B cell (primary cell): ENCODE data around the gene PBX1. TPM values are rescaled to one million over a fixed set of nuclear protein-coding genes. Genes with fewer than 3 reads are reported as not detected.

Source experiments
- ATAC-seq: fragments of 200-7000 bp; cut with Tn5 transposase; one replicate; pipeline ENCODE4 v1.10.0; 2021; ENCODE audit warnings: low read depth, mild to moderate bottlenecking, moderate number of reproducible peaks, moderate library complexity
- CTCF ChIA-PET: fragments of 350-600 bp; sonication (Branson Sonifier 250); formaldehyde crosslinking; loops from one replicate; lab custom pipeline; 2021; ENCODE audit warnings: antibody characterized with exemption, inconsistent platforms; lab: Charles Lee
- POLR2A ChIA-PET: fragments of 350-600 bp; sonication (Branson Sonifier 250); formaldehyde crosslinking; loops from one replicate; lab custom pipeline; 2021; ENCODE audit warnings: antibody characterized with exemption; lab: Charles Lee
- DNase-seq: peaks from one replicate; pipeline ENCODE4 v3.0.0; 2013
- H2AFZ ChIP-seq: 2 replicates; pipeline ENCODE4 v1.6.1; 2012; ENCODE audit warnings: mild to moderate bottlenecking, low read depth, low read length; ENCODE audit not compliant: insufficient read depth, poor library complexity, severe bottlenecking
- H3K27ac ChIP-seq, 2 donors: 1 replicate in 1 of 2; 2 replicates in 1 of 2; pipeline ENCODE4 v1.5.1; 2012 to 2013; ENCODE audit warnings: low read length in 2 of 2, mild to moderate bottlenecking in 2 of 2, moderate library complexity in 1 of 2
- H3K27me3 ChIP-seq, 4 experiments: fragments of 200-600 bp in 1 of 4; sonication (generic) in 1 of 4; replicated peaks in 1 of 4; 1 replicate in 2 of 4; 2 replicates in 2 of 4; pipeline versions ENCODE4 v1.6.1 to v1.7.0; 2013 to 2016; ENCODE audit warnings: low read length in 3 of 4, mild to moderate bottlenecking in 2 of 4, mixed read lengths in 1 of 4, moderate library complexity in 1 of 4; ENCODE audit not compliant: insufficient read depth in 4 of 4, control insufficient read depth in 3 of 4; ENCODE audit errors: control extremely low read depth in 1 of 4
- H3K36me3 ChIP-seq, 2 experiments: replicated peaks in 1 of 2; 1 replicate in 1 of 2; 2 replicates in 1 of 2; pipeline versions ENCODE4 v1.6.1 to v1.7.1; 2013; ENCODE audit warnings: low read length in 1 of 2; ENCODE audit not compliant: insufficient read depth in 2 of 2, control insufficient read depth in 1 of 2; ENCODE audit errors: control extremely low read depth in 1 of 2, extremely low read depth in 1 of 2
- H3K4me1 ChIP-seq, 2 donors: fragments of 200-600 bp in 1 of 2; sonication (generic) in 1 of 2; 1 replicate in 1 of 2; 2 replicates in 1 of 2; pipeline versions ENCODE4 v1.5.1 to v1.6.1; 2013 to 2017; ENCODE audit warnings: low read length in 2 of 2; ENCODE audit not compliant: control insufficient read depth in 2 of 2, insufficient read depth in 2 of 2
- H3K4me2 ChIP-seq: replicated peaks from 2 replicates; pipeline ENCODE3; 2012; ENCODE audit warnings: mild to moderate bottlenecking, low read depth, low read length; ENCODE audit not compliant: poor library complexity, severe bottlenecking
- H3K4me3 ChIP-seq, 5 experiments: fragments of 200-600 bp in 1 of 5; sonication (generic) in 1 of 5; 1 replicate in 3 of 5; 2 replicates in 2 of 5; pipeline versions ENCODE4 v1.5.1 to v1.7.0; 2011 to 2016; ENCODE audit warnings: low read length in 4 of 5, mild to moderate bottlenecking in 4 of 5, low read depth in 2 of 5, control low read depth in 1 of 5, moderate library complexity in 1 of 5; ENCODE audit not compliant: insufficient read depth in 1 of 5; ENCODE audit errors: control extremely low read depth in 1 of 5, extremely low read depth in 1 of 5
- H3K79me2 ChIP-seq: fragments of 200-600 bp; sonication (generic); one replicate; pipeline ENCODE4 v1.6.0; 2016; ENCODE audit warnings: low read length; ENCODE audit not compliant: control insufficient read depth, insufficient read depth
- H3K9ac ChIP-seq: fragments of 200-600 bp; sonication (generic); 2 replicates; pipeline ENCODE4 v1.6.1; 2017; ENCODE audit warnings: mild to moderate bottlenecking, low read length, moderate library complexity
- H3K9me3 ChIP-seq, 3 donors: one replicate each; pipeline versions ENCODE4 v1.6.1 to v1.7.1; 2013; ENCODE audit warnings: low read length in 2 of 3; ENCODE audit not compliant: control insufficient read depth in 2 of 3, insufficient read depth in 1 of 3; ENCODE audit errors: control extremely low read depth in 1 of 3
- H4K20me1 ChIP-seq: 2 replicates; pipeline ENCODE4 v1.6.0; 2012; ENCODE audit warnings: mild to moderate bottlenecking, low read length; ENCODE audit not compliant: insufficient read depth, control insufficient read depth, poor library complexity, severe bottlenecking
- H3K27ac Mint-ChIP-seq: one replicate; pipeline ENCODE4 v1.8.0; 2021; ENCODE audit warnings: mixed read lengths
- H3K27me3 Mint-ChIP-seq: one replicate; pipeline ENCODE4 v1.8.0; 2021; ENCODE audit warnings: mixed read lengths
- H3K4me1 Mint-ChIP-seq: one replicate; pipeline ENCODE4 v1.8.0; 2021; ENCODE audit warnings: mixed read lengths
- H3K4me3 Mint-ChIP-seq: one replicate; pipeline ENCODE4 v1.8.0; 2021; ENCODE audit warnings: mixed read lengths
- H3K9me3 Mint-ChIP-seq: one replicate; pipeline ENCODE4 v1.8.0; 2022; ENCODE audit warnings: mixed read lengths; ENCODE audit not compliant: insufficient read depth
- CTCF ChIP-seq: fragments of 200-600 bp; IDR thresholded peaks from one replicate; pipeline ENCODE4 v1.8.0; 2022; ENCODE audit warnings: antibody characterized with exemption, mild to moderate bottlenecking
- EZH2 ChIP-seq: IDR thresholded peaks from 2 replicates; pipeline ENCODE4 v1.6.1; 2012; ENCODE audit warnings: borderline replicate concordance, low read depth, mild to moderate bottlenecking, moderate library complexity, low read length; ENCODE audit not compliant: insufficient read depth, poor library complexity, severe bottlenecking
- WGBS: methylation state at CpG from one replicate; pipeline ENCODE4 v1.1.5; 2013; ENCODE audit warnings: missing lambda C conversion rate; ENCODE audit not compliant: insufficient coverage; 5-methylcytosine and 5-hydroxymethylcytosine counted together
- intact Hi-C: fragments of 100-400 bp; cut with micrococcal nuclease; formaldehyde crosslinking; loops from one replicate; pipeline ENCODE4 v1.10.0; 2022
- polyA plus RNA-seq: library from polyadenylated mRNA; depleted of rRNA; stranded (reverse); fragments of >200 nt; gene quantifications from 2 replicates; pipeline ENCODE4 v1.2.3, GENCODE V29; 2012
- total RNA-seq, 2 donors: library from RNA; stranded (reverse); fragments of 120-200 nt in 1 of 2; gene quantifications; 1 replicate in 1 of 2; 2 replicates in 1 of 2; pipeline versions ENCODE4 v1.2.3 to v1.2.4, GENCODE V29; 2013 to 2022

PBX1 gene
- total and polyA plus RNA-seq, 2 donors (not counting 1 experiment from before 2014, with no cell fraction given), result 0.32 TPM; not detected in 1

- Histone ChIP-seq H3K4me2 (no peak overlapping the region), H3K27ac (no peak overlapping the region), H2AFZ (no peak overlapping the region), H3K9me3 (no peaks in the 10 kb centered on the region), H3K79me2 (no peaks in the 10 kb centered on the region), H3K4me1 (no peaks in the 10 kb centered on the region), H3K27me3 (peaks cover 0 to 6% (median 0%) of the 10 kb centered on the region in 4 experiments), H3K9ac (no peak overlapping the region), H3K4me3 (no peak overlapping the region), H4K20me1 (no peaks in the 10 kb centered on the region), H3K36me3 (no peaks in the 10 kb centered on the region)
- Mint-ChIP-seq H3K4me3 (no peak overlapping the region), H3K4me1 (no peaks in the 10 kb centered on the region), H3K9me3 (no peaks in the 10 kb centered on the region), H3K27ac (no peak overlapping the region), H3K27me3 (peaks cover 22% of the 10 kb centered on the region)
- DNase-seq (no peak), ATAC-seq (no peak)
- ChIA-PET POLR2A (no interaction called here), CTCF (no interaction called here)
- intact Hi-C loops, result no loop called here
- TF ChIP-seq EZH2 (no peak), CTCF (no peak)
- WGBS, result 100% methylated on average over 2 of the region's 6 CpGs
Measured at GRCh38 chr1:164790081-164790480, 231.1 kb downstream of the PBX1 start.

GRCh38 chr1:164792410-164793004, 233.5 kb downstream of the PBX1 start:
- Histone ChIP-seq H4K20me1 (no peaks in the 10 kb centered on the region), H3K4me1 (no peaks in the 10 kb centered on the region), H2AFZ (no peak overlapping the region), H3K27me3 (peaks cover 0 to under 1% (median 0%) of the 10 kb centered on the region in 4 experiments), H3K4me3 (no peak overlapping the region), H3K9me3 (no peaks in the 10 kb centered on the region), H3K4me2 (no peak overlapping the region), H3K27ac (no peak overlapping the region), H3K36me3 (no peaks in the 10 kb centered on the region), H3K9ac (no peak overlapping the region), H3K79me2 (no peaks in the 10 kb centered on the region)
- TF ChIP-seq CTCF, result no peak
- TF ChIP-seq EZH2, result no peak
- CTCF ChIA-PET, result interaction anchor here (1.6 kb wide), 1 partner anchor 1381 kb away, joined by 3 read pairs; no protein-coding TSS in a partner anchor
- H3K27me3 Mint-ChIP-seq, result peaks cover 21% of the 10 kb centered on the region
- intact Hi-C loops, result no loop called here
- H3K4me1 Mint-ChIP-seq, result no peaks in the 10 kb centered on the region
- WGBS, result 97% methylated on average over 19 of the region's 21 CpGs
- POLR2A ChIA-PET, result no interaction called here
- H3K4me3 Mint-ChIP-seq, result no peak overlapping the region
- H3K9me3 Mint-ChIP-seq, result no peaks in the 10 kb centered on the region
- H3K27ac Mint-ChIP-seq, result no peak overlapping the region
- DNase-seq, result no peak
- ATAC-seq, result no peak
